IMR-90 (cell line): ENCODE measurements around the gene PLEKHH1. TPM values are rescaled to one million over a fixed set of nuclear protein-coding genes. Genes with fewer than 3 reads are reported as not detected.

ENCODE experiments used
- ATAC-seq: fragments of 200-7000 bp; cut with Tn5 transposase; 2 replicates; pipeline ENCODE4 v1.9.1; 2020; ENCODE audit warnings: low read depth, mild to moderate bottlenecking, moderate library complexity
- BruUV-seq: library from RNA; stranded (reverse); fragments of 400-500 nt; replicated peaks from 2 replicates; lab custom pipeline; 2021; lab: Mats Ljungman, UMichigan
- CTCF ChIA-PET: fragments of 300-600 bp; formaldehyde crosslinking; extraction: SDS; loops from one replicate; lab custom pipeline; 2021; ENCODE audit warnings: antibody characterized with exemption; lab: Yijun Ruan, JAX
- POLR2A ChIA-PET: fragments of 300-600 bp; sonication (Branson Sonifier 250); formaldehyde crosslinking; loops from one replicate; lab custom pipeline; 2022; ENCODE audit warnings: antibody characterized with exemption; ENCODE audit not compliant: unreplicated experiment; lab: Charles Lee
- DNase-seq: peaks from one replicate; pipeline ENCODE4 v3.0.0; 2013
- H2AFZ ChIP-seq: replicated peaks from 2 replicates; pipeline ENCODE3; 2013; ENCODE audit warnings: low read length, mild to moderate bottlenecking; ENCODE audit not compliant: poor library complexity
- H2AK5ac ChIP-seq: 2 replicates; pipeline ENCODE4 v1.6.1; 2013; ENCODE audit warnings: low read depth, low read length, inconsistent platforms
- H2AK9ac ChIP-seq: replicated peaks from 2 replicates; pipeline ENCODE3; 2013; ENCODE audit warnings: mild to moderate bottlenecking, low read depth, low read length, moderate library complexity; ENCODE audit not compliant: poor library complexity
- H2BK120ac ChIP-seq: 2 replicates; pipeline ENCODE4 v1.6.1; 2013; ENCODE audit warnings: low read depth, low read length, inconsistent platforms
- H2BK15ac ChIP-seq: 3 replicates; pipeline ENCODE4 v1.6.1; 2013; ENCODE audit warnings: low read depth, low read length, inconsistent platforms
- H2BK20ac ChIP-seq: 2 replicates; pipeline ENCODE4 v1.6.1; 2013; ENCODE audit warnings: low read depth, mild to moderate bottlenecking, inconsistent platforms, low read length, moderate library complexity
- H2BK5ac ChIP-seq: 2 replicates; pipeline ENCODE4 v1.6.1; 2013; ENCODE audit warnings: mild to moderate bottlenecking, low read depth, low read length, inconsistent platforms; ENCODE audit not compliant: poor library complexity, severe bottlenecking
- H3K14ac ChIP-seq: replicated peaks from 2 replicates; pipeline ENCODE4 v1.6.1; 2013; ENCODE audit warnings: low read depth, low read length, inconsistent platforms
- H3K18ac ChIP-seq: 2 replicates; pipeline ENCODE4 v1.6.1; 2013; ENCODE audit warnings: low read depth, low read length, control low read depth
- H3K23ac ChIP-seq: 2 replicates; pipeline ENCODE4 v1.6.1; 2013; ENCODE audit warnings: low read depth, low read length, inconsistent platforms
- H3K27ac ChIP-seq: 2 replicates; pipeline ENCODE4 v1.5.1; 2013; ENCODE audit warnings: mild to moderate bottlenecking, control low read depth, low read length; ENCODE audit not compliant: insufficient read depth
- H3K27me3 ChIP-seq: 2 replicates; pipeline ENCODE4 v1.6.1; 2013; ENCODE audit warnings: low read length; ENCODE audit not compliant: control insufficient read depth, insufficient read depth
- H3K36me3 ChIP-seq: 2 replicates; pipeline ENCODE4 v1.6.1; 2013; ENCODE audit warnings: low read length, mixed read lengths; ENCODE audit not compliant: control insufficient read depth, insufficient read depth
- H3K4ac ChIP-seq: 2 replicates; pipeline ENCODE4 v1.6.1; 2013; ENCODE audit warnings: low read depth, low read length, inconsistent platforms
- H3K4me1 ChIP-seq: 2 replicates; pipeline ENCODE4 v1.6.1; 2013; ENCODE audit warnings: low read length, mixed read lengths; ENCODE audit not compliant: control insufficient read depth, insufficient read depth
- H3K4me2 ChIP-seq: 2 replicates; pipeline ENCODE4 v1.6.1; 2013; ENCODE audit warnings: low read depth, mild to moderate bottlenecking, control low read depth, low read length, moderate library complexity
- H3K4me3 ChIP-seq: 2 replicates; pipeline ENCODE4 v1.5.1; 2013; ENCODE audit warnings: low read depth, mild to moderate bottlenecking, control low read depth, low read length, moderate library complexity; ENCODE audit not compliant: insufficient read depth
- H3K56ac ChIP-seq: 2 replicates; pipeline ENCODE4 v1.6.1; 2013; ENCODE audit warnings: low read length, inconsistent platforms; ENCODE audit not compliant: insufficient read depth; ENCODE audit errors: extremely low read depth
- H3K79me1 ChIP-seq, 2 experiments: 2 replicates each; pipeline ENCODE4 v1.6.1; 2013; ENCODE audit warnings: low read length in 2 of 2, inconsistent platforms in 1 of 2, low read depth in 1 of 2
- H3K9ac ChIP-seq: 2 replicates; pipeline ENCODE4 v1.6.1; 2013; ENCODE audit warnings: low read depth, low read length, control low read depth
- H3K9me1 ChIP-seq: 2 replicates; pipeline ENCODE4 v1.6.1; 2013; ENCODE audit warnings: low read length, inconsistent platforms; ENCODE audit not compliant: insufficient read depth
- H3K9me3 ChIP-seq: 2 replicates; pipeline ENCODE4 v1.6.1; 2013; ENCODE audit warnings: low read length; ENCODE audit not compliant: control insufficient read depth, insufficient read depth
- H4K20me1 ChIP-seq: 2 replicates; pipeline ENCODE4 v1.6.1; 2013; ENCODE audit warnings: low read length, inconsistent platforms; ENCODE audit not compliant: insufficient read depth
- H4K5ac ChIP-seq: 2 replicates; pipeline ENCODE4 v1.6.1; 2013; ENCODE audit warnings: mild to moderate bottlenecking, low read depth, low read length, control low read depth
- H4K8ac ChIP-seq, 2 experiments: 2 replicates each; pipeline ENCODE4 v1.6.1; 2013; ENCODE audit warnings: low read depth in 2 of 2, low read length in 2 of 2, control low read depth in 1 of 2, inconsistent platforms in 1 of 2
- H4K91ac ChIP-seq: 2 replicates; pipeline ENCODE4 v1.6.1; 2013; ENCODE audit warnings: low read depth, low read length, inconsistent platforms; ENCODE audit not compliant: insufficient read depth
- BHLHE40 ChIP-seq: fragments of 150-350 bp; IDR thresholded peaks from 2 replicates; pipeline ENCODE4 v1.6.1; 2016; ENCODE audit warnings: mild to moderate bottlenecking, low read depth, low read length
- CHD1 ChIP-seq: IDR thresholded peaks from 2 replicates; pipeline ENCODE4 v1.6.1; 2012; ENCODE audit warnings: low read depth, low read length, improper control_type of control experiment
- ELK1 ChIP-seq: fragments of 150-350 bp; IDR thresholded peaks from 2 replicates; pipeline ENCODE4 v1.6.1; 2016; ENCODE audit warnings: low read depth, mild to moderate bottlenecking, low read length, moderate library complexity, borderline replicate concordance
- MAFK ChIP-seq: IDR thresholded peaks from 2 replicates; pipeline ENCODE4 v1.6.1; 2012; ENCODE audit warnings: low read depth, low read length, improper control_type of control experiment
- USF2 ChIP-seq: fragments of 150-350 bp; IDR thresholded peaks from 2 replicates; pipeline ENCODE4 v1.6.1; 2017; ENCODE audit warnings: mild to moderate bottlenecking, antibody characterized with exemption, low read length, low read depth
- WGBS, 2 experiments: methylation state at CpG; one replicate each; pipeline versions ENCODE4 v1.1.5 to v1.1.7; 2013; ENCODE audit warnings: missing lambda C conversion rate in 2 of 2; ENCODE audit not compliant: insufficient read length in 1 of 2; ENCODE audit errors: extremely low coverage in 2 of 2; 5-methylcytosine and 5-hydroxymethylcytosine counted together
- dilution Hi-C: fragments of 300-500 bp; cut with HindIII; formaldehyde crosslinking; loops from one replicate; pipeline ENCODE4 v1.14.3; 2018; ENCODE audit warnings: low sequenced_read_pairs; ENCODE audit not compliant: unreplicated experiment
- in situ Hi-C: fragments of 300-500 bp; cut with MboI; formaldehyde crosslinking; loops from 3 replicates; pipeline ENCODE4 v1.14.3; 2019; ENCODE audit warnings: low sequenced_read_pairs, inconsistent platforms, mixed read lengths
- intact Hi-C: fragments of 100-400 bp; cut with micrococcal nuclease; formaldehyde crosslinking; loops from 2 replicates; pipeline ENCODE4 v1.10.0; 2022
- microRNA-seq, 2 experiments: library from miRNA; stranded (forward) in 1 of 2; unstranded in 1 of 2; fragments of 10-50 nt in 1 of 2; fragments of <30 nt in 1 of 2; gene quantifications in 1 of 2; microRNA quantifications in 1 of 2; one replicate each; pipeline versions ENCODE3 to v1.1.0; 2013 to 2020; ENCODE audit not compliant: insufficient read depth in 1 of 2, insufficient read length in 1 of 2, unreplicated experiment in 1 of 2
- polyA plus RNA-seq, 3 experiments: library from polyadenylated mRNA; depleted of rRNA; stranded (reverse); fragments of >200 nt; gene quantifications; 2 replicates each; pipeline ENCODE4 v1.2.3, GENCODE V29; 2012; ENCODE audit warnings: low replicate concordance in 1 of 3
- small RNA-seq, 5 experiments: library from RNA; depleted of rRNA; stranded (forward); fragments of <200 nt; gene quantifications; one replicate each; pipeline ENCODE3, GENCODE V24; 2012
- total RNA-seq: library from RNA; depleted of rRNA; stranded (reverse); fragments of >200 nt; gene quantifications from 2 replicates; pipeline ENCODE4 v1.2.3, GENCODE V29; 2012; rRNA removed

PLEKHH1 gene
- total and polyA plus RNA-seq, 2 of the 4 experiments (the other 2 are of a cell fraction) = under 0.01 to 0.34 TPM

GRCh38 chr14:67638642-67639041, 105.6 kb downstream of the PLEKHH1 start:
- Histone ChIP-seq H4K8ac (no peak overlapping the region), H3K56ac (no peak overlapping the region), H3K27ac (no peak overlapping the region), H2AFZ (no peak overlapping the region), H3K9me3 (no peaks in the 10 kb centered on the region), H3K9ac (no peak overlapping the region), H2BK15ac (no peak overlapping the region), H3K18ac (no peak overlapping the region), H2AK9ac (no peak overlapping the region), H3K23ac (no peak overlapping the region), H2BK5ac (no peak overlapping the region), H3K36me3 (no peaks in the 10 kb centered on the region), H4K91ac (no peak overlapping the region), H2AK5ac (no peak overlapping the region), H3K4me2 (no peak overlapping the region), H3K27me3 (no peaks in the 10 kb centered on the region), H4K5ac (no peak overlapping the region), H3K4me1 (no peaks in the 10 kb centered on the region), H2BK20ac (no peak overlapping the region), H3K4me3 (no peak overlapping the region), H3K79me1 (no peaks in the 10 kb centered on the region), H3K14ac (no peak overlapping the region), H4K20me1 (no peaks in the 10 kb centered on the region), H3K9me1 (peaks cover 3% of the 10 kb centered on the region; the same call in 1 of the 2 replicates), H2BK120ac (no peak overlapping the region), H3K4ac (no peak overlapping the region)
- TF ChIP-seq CHD1 (no peak), MAFK (no peak), USF2 (no peak), ELK1 (no peak), BHLHE40 (no peak)
- dilution Hi-C loops = no loop called here
- WGBS, 2 experiments = no CpG with 5 or more reads among the region's 3 CpGs
- no TSS peak for BruUV-seq
- ATAC-seq = no peak
- POLR2A ChIA-PET = no interaction called here
- no peak for DNase-seq
- CTCF ChIA-PET = no interaction called here
- intact Hi-C loops = no loop called here
- in situ Hi-C loops = no loop called here

Small RNA genes within 50 kb of the gene (microRNA-seq; reads per million reads assigned to microRNA genes)
- gene AL132640.3 (ENCODE audit: insufficient read depth, insufficient read length) (not detected), gene RF00019 (ENCODE audit: insufficient read depth, insufficient read length) (not detected)

Small RNA genes within 50 kb of the gene (small RNA-seq; reads per million reads assigned to genes)
- gene AL132640.3 (0 reads per million in 5 experiments), gene RF00019 (0 reads per million in 5 experiments)

Other genes with a start within 250 kb of the PLEKHH1 start
- 113 and 167 TPM in 2 replicates for gene ATP6V1D, start 173.5 kb upstream of the PLEKHH1 start, total RNA-seq
- 47.3 and 54.5 TPM in 2 replicates for gene ATP6V1D, start 173.5 kb upstream of the PLEKHH1 start, polyA plus RNA-seq (2012; rRNA removed)
- gene EIF2S1, start 173.0 kb upstream of the PLEKHH1 start, total RNA-seq = 125 and 360 TPM in 2 replicates
- gene EIF2S1, start 173.0 kb upstream of the PLEKHH1 start, polyA plus RNA-seq (2012; rRNA removed) = 51.3 and 57.9 TPM in 2 replicates
- 2.2 and 2.5 TPM in 2 replicates for gene PLEK2, start 121.1 kb upstream of the PLEKHH1 start, total RNA-seq
- 1.5 and 1.7 TPM in 2 replicates for gene PLEK2, start 121.1 kb upstream of the PLEKHH1 start, polyA plus RNA-seq (2012; rRNA removed)
- under 0.01 TPM in 1 of 2 replicates, not detected in the other for gene TMEM229B, start 44.6 kb upstream of the PLEKHH1 start, total RNA-seq
- 0.06 TPM in 1 of 2 replicates, not detected in the other for gene TMEM229B, start 44.6 kb upstream of the PLEKHH1 start, polyA plus RNA-seq (2012; rRNA removed)
- gene PIGH, start 67.0 kb downstream of the PLEKHH1 start, total RNA-seq = 6.7 and 7.9 TPM in 2 replicates
- 13.5 and 23.1 TPM in 2 replicates for gene PIGH, start 67.0 kb downstream of the PLEKHH1 start, polyA plus RNA-seq (2012; rRNA removed)
- 2.2 and 2.5 TPM in 2 replicates for gene ARG2, start 86.6 kb downstream of the PLEKHH1 start, total RNA-seq
- gene ARG2, start 86.6 kb downstream of the PLEKHH1 start, polyA plus RNA-seq (2012; rRNA removed) = 1.1 and 1.3 TPM in 2 replicates
- 69.7 and 90.2 TPM in 2 replicates for gene VTI1B, start 141.3 kb downstream of the PLEKHH1 start, total RNA-seq
- gene VTI1B, start 141.3 kb downstream of the PLEKHH1 start, polyA plus RNA-seq (2012; rRNA removed) = 61.8 and 65.8 TPM in 2 replicates
- gene RDH11, start 162.5 kb downstream of the PLEKHH1 start, total RNA-seq = 109 and 149 TPM in 2 replicates
- gene RDH11, start 162.5 kb downstream of the PLEKHH1 start, polyA plus RNA-seq (2012; rRNA removed) = 71.6 and 77.3 TPM in 2 replicates
- not detected in 2 replicates for gene RDH12, start 168.6 kb downstream of the PLEKHH1 start, total RNA-seq
- not detected in 2 replicates for gene RDH12, start 168.6 kb downstream of the PLEKHH1 start, polyA plus RNA-seq (2012; rRNA removed)